PC-3 (cell line): ENCODE results near the gene SNORC.

Experiments used
- CTCF ChIP-seq: fragments of 300-600 bp; sonication (generic); conservative IDR thresholded peaks from 2 replicates; pipeline ENCODE4 v1.5.1; 2017; ENCODE audit warnings: antibody characterized with exemption, low read depth, mild to moderate bottlenecking, low read length
- EZH2 ChIP-seq: fragments of 300-600 bp; sonication (generic); IDR thresholded peaks from one replicate; pipeline ENCODE4 v1.6.1; 2017; ENCODE audit warnings: antibody characterized with exemption, mild to moderate bottlenecking, low read length; ENCODE audit not compliant: unreplicated experiment
- EZH2phosphoT487 ChIP-seq: fragments of 300-600 bp; sonication (generic); IDR thresholded peaks from 2 replicates; pipeline ENCODE4 v1.6.1; 2018; ENCODE audit warnings: mild to moderate bottlenecking, antibody characterized with exemption, low read length, borderline replicate concordance

- TF ChIP-seq CTCF, result no peak
- TF ChIP-seq EZH2, result no peak
- no peak for TF ChIP-seq EZH2phosphoT487
Observed at GRCh38 chr2:232884549-232885263, 14.6 kb downstream of the SNORC start.
